MM.1S (cell line): ENCODE data around the gene SPTBN1.

Source experiments
- DNase-seq: peaks from one replicate; pipeline ENCODE4 v3.0.0-alpha.2; 2015
- H2AFZ ChIP-seq: fragments of 300-600 bp; sonication (generic); 2 replicates; pipeline ENCODE4 v1.6.0; 2016; ENCODE audit warnings: antibody characterized with exemption, low read length
- H3F3A ChIP-seq: fragments of 300-600 bp; sonication (generic); 2 replicates; pipeline ENCODE4 v1.6.1; 2016; ENCODE audit warnings: mild to moderate bottlenecking, antibody characterized with exemption, low read length, moderate library complexity, mixed read lengths; ENCODE audit not compliant: insufficient read depth
- H3K27ac ChIP-seq: fragments of 300-600 bp; sonication (generic); 2 replicates; pipeline ENCODE4 v1.5.1; 2016; ENCODE audit warnings: mild to moderate bottlenecking, low read length
- H3K27me3 ChIP-seq: fragments of 300-600 bp; sonication (generic); replicated peaks from 2 replicates; pipeline ENCODE4 v1.6.0; 2016; ENCODE audit warnings: low read length; ENCODE audit not compliant: insufficient read depth
- H3K36me3 ChIP-seq: fragments of 300-600 bp; sonication (generic); replicated peaks from 2 replicates; pipeline ENCODE4 v1.6.1; 2016; ENCODE audit warnings: mild to moderate bottlenecking, low read length, mixed read lengths; ENCODE audit not compliant: insufficient read depth
- H3K4me1 ChIP-seq: fragments of 300-600 bp; sonication (generic); 2 replicates; pipeline ENCODE4 v1.6.1; 2016; ENCODE audit warnings: low read length, mixed read lengths
- H3K4me2 ChIP-seq: fragments of 300-600 bp; sonication (generic); 2 replicates; pipeline ENCODE4 v1.6.0; 2016; ENCODE audit warnings: low read depth, low read length
- H3K4me3 ChIP-seq: fragments of 300-600 bp; sonication (generic); 2 replicates; pipeline ENCODE4 v1.5.1; 2016; ENCODE audit warnings: low read length, mixed read lengths
- H3K79me2 ChIP-seq: fragments of 300-600 bp; sonication (generic); 2 replicates; pipeline ENCODE4 v1.6.1; 2016; ENCODE audit warnings: mixed run types, low read length, mixed read lengths
- H3K9ac ChIP-seq: fragments of 300-600 bp; sonication (generic); 2 replicates; pipeline ENCODE4 v1.6.1; 2016; ENCODE audit warnings: low read length, mixed read lengths
- H3K9me2 ChIP-seq: fragments of 300-600 bp; sonication (generic); replicated peaks from 2 replicates; pipeline ENCODE4 v1.6.1; 2016; ENCODE audit warnings: mild to moderate bottlenecking, low read length, mixed read lengths; ENCODE audit not compliant: insufficient read depth
- H3K9me3 ChIP-seq: fragments of 300-600 bp; sonication (generic); replicated peaks from 2 replicates; pipeline ENCODE4 v1.6.1; 2016; ENCODE audit warnings: mild to moderate bottlenecking, low read length, mixed read lengths; ENCODE audit not compliant: insufficient read depth
- H4K20me1 ChIP-seq: fragments of 300-600 bp; sonication (generic); 2 replicates; pipeline ENCODE4 v1.6.1; 2016; ENCODE audit warnings: mild to moderate bottlenecking, low read length, moderate library complexity, mixed read lengths; ENCODE audit not compliant: insufficient read depth
- CTCF ChIP-seq: fragments of 300-600 bp; sonication (generic); IDR thresholded peaks from 2 replicates; pipeline ENCODE4 v1.5.1; 2016; ENCODE audit warnings: antibody characterized with exemption, low read length, mixed read lengths
- EZH2 ChIP-seq: fragments of 300-600 bp; sonication (generic); optimal IDR thresholded peaks from 2 replicates; pipeline ENCODE3; 2017; ENCODE audit warnings: low read depth, mild to moderate bottlenecking, antibody characterized with exemption, low read length, mixed read lengths
- EZH2phosphoT487 ChIP-seq: fragments of 300-600 bp; sonication (generic); IDR thresholded peaks from 2 replicates; pipeline ENCODE4 v1.6.1; 2018; ENCODE audit warnings: antibody characterized with exemption, low read length

Gene SPTBN1

GRCh38 chr2:54486766-54487165 lies 30.6 kb downstream of the SPTBN1 start:
- TF ChIP-seq EZH2phosphoT487 (no peak), EZH2 (no peak), CTCF (no peak)

DNA sequence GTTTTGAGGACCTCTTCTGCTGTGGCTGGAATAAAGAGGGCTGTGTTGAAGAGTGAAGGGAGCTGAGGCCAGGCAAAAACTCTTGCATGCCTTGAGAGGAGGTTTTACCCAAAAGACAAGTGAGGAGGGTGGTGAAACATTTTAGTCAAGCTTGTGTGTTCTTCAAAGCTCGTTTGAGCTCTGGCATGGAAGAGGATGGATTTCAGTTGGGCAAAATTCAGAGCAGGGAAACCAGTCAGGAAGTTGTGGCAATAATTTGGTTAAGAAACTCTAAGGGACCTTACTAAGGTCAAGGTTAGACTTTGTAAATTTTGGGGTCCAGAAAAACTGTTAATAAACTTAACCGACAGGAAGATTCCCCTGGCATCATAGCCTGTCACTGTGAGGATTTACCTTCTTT lies 34.7 kb downstream of the SPTBN1 start:
- Histone ChIP-seq H3K4me1 (no peaks in the 10 kb centered on the region), H3K9me2 (no peaks in the 10 kb centered on the region), H3K36me3 (no peaks in the 10 kb centered on the region), H2AFZ (no peak overlapping the region), H4K20me1 (no peaks in the 10 kb centered on the region), H3K9me3 (no peaks in the 10 kb centered on the region), H3K79me2 (no peaks in the 10 kb centered on the region), H3K27me3 (no peaks in the 10 kb centered on the region), H3K27ac (no peak overlapping the region), H3K9ac (no peak overlapping the region), H3F3A (no peaks in the 10 kb centered on the region), H3K4me2 (no peak overlapping the region), H3K4me3 (no peak overlapping the region)
- DNase-seq: no peak
- TF ChIP-seq CTCF: no peak
- no peak for TF ChIP-seq EZH2phosphoT487
- TF ChIP-seq EZH2: no peak

More at GRCh38 chr2:54486766-54487165, 30.6 kb downstream of the SPTBN1 start:
- Histone ChIP-seq H3F3A (no peaks in the 10 kb centered on the region), H3K9me2 (no peaks in the 10 kb centered on the region), H3K4me2 (no peak overlapping the region), H3K36me3 (no peaks in the 10 kb centered on the region), H3K27me3 (no peaks in the 10 kb centered on the region), H4K20me1 (no peaks in the 10 kb centered on the region), H3K4me1 (no peaks in the 10 kb centered on the region), H3K9ac (no peak overlapping the region), H3K27ac (no peak overlapping the region), H3K4me3 (no peak overlapping the region), H2AFZ (no peak overlapping the region), H3K9me3 (no peaks in the 10 kb centered on the region), H3K79me2 (no peaks in the 10 kb centered on the region)
- no peak for DNase-seq

DNA sequence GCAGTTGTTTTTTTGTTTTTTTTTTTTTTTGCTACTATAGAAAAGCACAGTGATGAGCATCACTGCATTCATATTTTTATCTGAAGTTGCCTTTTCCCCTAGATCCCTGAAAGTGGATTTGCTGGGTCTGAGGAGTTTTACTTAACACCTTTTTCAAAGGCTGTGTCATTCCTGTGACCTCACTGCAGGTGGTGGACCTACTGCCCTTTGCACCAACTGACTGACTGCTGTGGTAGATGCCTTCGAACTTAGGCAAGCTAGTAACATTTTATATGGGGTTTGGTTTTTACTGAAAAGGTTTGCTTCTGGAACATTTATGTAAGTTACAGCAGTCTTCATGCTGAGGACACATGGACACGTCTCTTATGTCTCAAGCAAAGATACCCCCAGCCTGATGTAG lies 36.2 kb downstream of the SPTBN1 start:
- no peak for DNase-seq
- H3K27me3 ChIP-seq: no peaks in the 10 kb centered on the region
- no peaks in the 10 kb centered on the region for H3K9me3 ChIP-seq
- no peak overlapping the region for H3K9ac ChIP-seq
- no peak overlapping the region for H3K4me2 ChIP-seq
- no peak overlapping the region for H2AFZ ChIP-seq
- no peaks in the 10 kb centered on the region for H3K36me3 ChIP-seq
- no peaks in the 10 kb centered on the region for H3K9me2 ChIP-seq
- H3F3A ChIP-seq: no peaks in the 10 kb centered on the region
- no peak overlapping the region for H3K27ac ChIP-seq
- TF ChIP-seq EZH2phosphoT487 (no peak), CTCF (no peak), EZH2 (no peak)
- H3K4me1 ChIP-seq: no peaks in the 10 kb centered on the region
- no peaks in the 10 kb centered on the region for H3K79me2 ChIP-seq
- H4K20me1 ChIP-seq: no peaks in the 10 kb centered on the region
- H3K4me3 ChIP-seq: no peak overlapping the region

DNA sequence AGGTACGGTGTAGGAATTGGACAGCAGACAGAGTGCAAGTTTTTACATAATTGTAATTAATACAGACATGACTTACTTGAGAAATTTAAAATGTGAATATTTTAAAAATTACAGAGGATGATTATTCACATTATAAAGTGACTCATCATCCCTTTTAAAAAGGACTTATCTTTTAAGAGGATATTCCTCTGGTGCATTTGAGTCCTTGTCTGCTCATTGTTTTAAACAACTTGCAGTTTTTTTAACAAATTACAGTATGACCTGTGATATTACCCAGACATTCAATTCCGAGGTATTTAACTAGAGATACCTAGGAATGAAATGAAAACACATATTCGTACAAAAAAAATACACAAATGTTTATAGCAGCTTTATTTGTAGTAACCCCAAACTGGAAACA lies 38.0 kb downstream of the SPTBN1 start:
- no peak overlapping the region for H3K4me3 ChIP-seq
- no peak overlapping the region for H2AFZ ChIP-seq
- no peak for DNase-seq
- no peaks in the 10 kb centered on the region for H3K4me1 ChIP-seq
- no peaks in the 10 kb centered on the region for H3K9me2 ChIP-seq
- H3K27ac ChIP-seq: no peak overlapping the region
- no peaks in the 10 kb centered on the region for H4K20me1 ChIP-seq
- H3K9me3 ChIP-seq: no peaks in the 10 kb centered on the region
- no peaks in the 10 kb centered on the region for H3K79me2 ChIP-seq
- TF ChIP-seq EZH2: no peak
- TF ChIP-seq EZH2phosphoT487: no peak
- no peak for TF ChIP-seq CTCF
- H3K9ac ChIP-seq: no peak overlapping the region
- H3K4me2 ChIP-seq: no peak overlapping the region
- no peaks in the 10 kb centered on the region for H3F3A ChIP-seq
- H3K27me3 ChIP-seq: no peaks in the 10 kb centered on the region
- no peaks in the 10 kb centered on the region for H3K36me3 ChIP-seq
